Urothelium cell line (cell line): ENCODE data around the gene NR6A1.

Experiments used
- DNase-seq: peaks from one replicate; pipeline ENCODE4 v3.0.0; 2011; ENCODE audit warnings: low spot score, mixed read lengths
- FAIRE-seq: peaks from 2 replicates; lab custom pipeline; 2011; peaks lifted over from hg19 to GRCh38; lab: Jason Lieb, UNC

The NR6A1 gene

GRCh38 chr9:124797343-124798103, 26.4 kb upstream of the NR6A1 start:
- DNase-seq (no peak), FAIRE-seq (no peak)

DNA sequence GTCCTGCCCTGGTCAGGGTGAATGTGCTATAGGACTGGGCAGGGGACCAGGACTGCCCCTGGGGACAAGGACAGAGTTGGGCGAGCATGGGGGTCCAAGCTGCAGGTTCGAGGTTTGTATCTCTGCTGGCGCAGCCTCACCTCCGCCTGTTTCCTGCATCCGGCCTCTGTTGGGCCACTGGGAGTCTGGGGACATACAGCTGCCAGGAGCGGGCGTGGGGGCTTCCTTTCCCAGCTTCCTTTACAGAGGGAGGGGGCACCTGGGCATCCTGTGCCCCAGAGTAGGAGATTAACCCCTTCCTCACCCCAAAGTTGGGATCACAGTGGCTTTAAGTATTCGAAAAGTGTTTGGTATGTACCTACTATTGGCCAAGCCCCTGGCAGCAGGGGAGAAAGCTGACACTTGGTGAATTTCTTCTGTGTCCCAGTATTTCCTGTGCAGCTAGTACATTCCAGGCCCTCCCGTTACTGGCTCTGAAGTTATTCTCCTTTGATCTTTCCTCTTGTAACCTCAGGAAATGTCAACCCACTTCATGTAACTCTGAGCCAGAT, 24.8 kb upstream of the NR6A1 start:
- FAIRE-seq = no peak
- DNase-seq = no peak

- DNase-seq = no peak
- no peak for FAIRE-seq
Observed at GRCh38 chr9:124794902-124795491, 23.9 kb upstream of the NR6A1 start.

- no peak for DNase-seq
- no peak for FAIRE-seq
Observed at GRCh38 chr9:124793015-124793541, 22.0 kb upstream of the NR6A1 start.

DNA sequence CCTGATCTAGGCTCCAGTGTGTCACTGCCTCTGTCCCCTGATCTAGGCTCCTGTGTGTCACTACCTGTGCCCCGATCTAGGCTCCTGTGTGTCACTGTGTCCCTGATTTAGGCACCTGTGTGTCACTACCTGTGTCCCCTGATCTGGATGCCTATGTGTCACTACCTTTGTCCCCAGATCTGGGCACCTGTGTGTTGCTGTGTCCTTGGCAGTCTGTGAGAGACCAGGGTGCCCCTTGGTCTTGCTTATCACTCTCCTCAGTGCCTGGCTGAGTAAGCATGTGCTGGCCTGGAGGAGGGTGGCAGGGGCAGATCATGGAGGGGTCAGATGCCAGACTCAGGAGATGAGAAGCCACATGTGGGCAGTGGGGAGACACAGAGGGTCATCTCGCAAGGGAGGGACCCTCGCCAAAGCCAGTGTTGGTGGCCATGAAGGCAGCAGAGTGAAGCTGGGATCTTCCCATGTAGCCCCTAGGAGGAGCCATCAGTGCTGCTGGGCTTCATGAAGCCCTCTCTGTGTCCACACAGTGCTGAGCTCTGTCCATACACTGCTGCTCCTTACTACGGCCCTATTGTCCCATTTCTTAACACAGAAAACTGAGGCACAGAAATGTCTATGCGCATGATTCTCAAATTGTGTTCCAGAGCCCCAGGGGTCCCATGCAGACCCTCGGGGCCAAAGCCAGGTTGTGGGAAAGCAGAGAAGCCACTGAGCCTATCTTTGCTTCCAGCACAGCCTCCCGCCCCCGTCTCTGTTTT, 21.3 kb upstream of the NR6A1 start:
- DNase-seq (no peak), FAIRE-seq (no peak)

DNA sequence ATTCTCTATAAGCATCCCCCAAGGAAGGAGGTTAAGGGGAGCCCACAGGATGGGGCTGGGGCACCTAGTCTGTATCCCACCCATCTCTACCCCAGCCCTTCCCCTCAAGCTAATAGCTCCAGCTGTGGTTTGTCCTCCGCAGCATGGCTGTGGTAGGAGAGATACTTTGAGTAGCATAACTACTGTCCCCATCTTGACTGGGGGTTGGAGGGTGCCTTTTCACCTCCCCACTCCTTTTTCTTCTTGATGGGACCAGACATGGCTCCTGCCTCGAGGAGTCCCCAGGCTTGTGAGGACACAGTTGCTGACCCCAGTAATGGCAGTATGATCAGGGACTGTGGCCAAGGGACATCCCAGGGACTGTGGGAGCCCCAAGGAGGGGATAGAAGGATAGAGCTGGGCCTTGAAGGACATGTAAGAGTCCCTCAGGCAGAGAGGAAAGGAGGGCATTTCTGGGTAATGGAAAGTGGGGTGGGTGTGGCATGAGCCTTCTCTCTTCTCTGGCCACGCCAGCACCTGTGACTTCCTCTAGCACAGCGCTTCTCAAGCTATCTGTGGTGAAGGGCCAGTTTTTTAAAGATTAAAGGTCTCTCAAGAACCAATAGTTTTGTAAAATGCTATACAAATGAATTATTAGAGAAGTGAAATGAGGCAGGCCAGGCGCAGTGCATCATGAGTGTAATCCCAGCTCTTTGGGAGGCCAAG, 19.8 kb upstream of the NR6A1 start:
- DNase-seq (no peak), FAIRE-seq (no peak)

GRCh38 chr9:124790301-124790700, 19.2 kb upstream of the NR6A1 start:
- DNase-seq (no peak), FAIRE-seq (no peak)

DNA sequence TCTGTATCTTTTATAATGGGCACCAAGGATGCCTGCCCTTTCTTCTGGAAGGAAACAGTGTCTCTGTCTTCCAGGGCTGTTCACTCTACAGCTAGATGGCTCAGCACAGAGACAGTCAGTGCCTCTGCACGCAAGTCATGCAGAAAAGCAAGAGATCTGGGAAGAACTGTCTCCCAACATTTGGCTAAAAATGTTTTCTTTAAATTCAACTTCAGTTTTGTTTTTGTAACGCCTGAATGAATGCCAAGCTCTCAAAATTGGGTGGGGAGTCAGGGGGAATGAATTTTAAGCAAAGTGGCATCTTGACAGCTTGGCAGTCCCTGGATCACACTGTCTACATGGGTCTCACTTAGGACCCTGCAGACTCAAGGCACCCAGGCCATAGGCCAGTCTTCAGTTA, 18.4 kb upstream of the NR6A1 start:
- DNase-seq (no peak), FAIRE-seq (no peak)

GRCh38 chr9:124788542-124789217, 17.6 kb upstream of the NR6A1 start:
- FAIRE-seq (no peak), DNase-seq (no peak)

DNA sequence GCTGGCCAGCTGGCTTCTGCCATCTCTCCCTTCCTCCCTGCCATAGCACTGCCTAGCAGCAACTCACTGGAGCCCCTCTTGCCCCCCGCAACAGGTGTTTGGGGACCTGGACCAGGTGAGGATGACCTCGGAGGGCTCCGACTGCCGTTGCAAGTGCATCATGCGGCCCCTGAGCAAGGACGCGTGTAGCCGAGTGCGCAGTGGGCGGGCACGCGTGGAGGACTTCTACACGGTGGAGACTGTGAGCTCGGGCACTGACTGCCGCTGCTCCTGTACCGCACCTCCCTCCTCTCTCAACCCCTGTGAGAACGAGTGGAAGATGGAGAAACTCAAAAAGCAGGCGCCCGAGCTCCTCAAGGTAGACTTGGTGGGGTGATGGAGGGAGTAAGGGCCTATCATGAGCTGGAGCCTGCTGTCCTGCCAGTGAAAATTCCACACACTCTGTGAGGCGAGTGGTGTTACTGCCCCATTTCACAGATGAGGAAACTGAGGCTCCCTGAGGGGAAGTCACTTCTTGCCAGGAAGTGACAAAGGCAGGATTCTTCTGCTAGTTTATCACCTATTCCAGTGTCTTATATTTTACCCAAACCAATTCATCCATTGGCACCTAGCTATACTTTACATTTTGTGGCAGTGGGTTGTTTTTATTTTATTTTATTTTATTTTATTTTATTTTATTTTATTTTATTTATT, 15.9 kb upstream of the NR6A1 start:
- no peak for FAIRE-seq

DNA sequence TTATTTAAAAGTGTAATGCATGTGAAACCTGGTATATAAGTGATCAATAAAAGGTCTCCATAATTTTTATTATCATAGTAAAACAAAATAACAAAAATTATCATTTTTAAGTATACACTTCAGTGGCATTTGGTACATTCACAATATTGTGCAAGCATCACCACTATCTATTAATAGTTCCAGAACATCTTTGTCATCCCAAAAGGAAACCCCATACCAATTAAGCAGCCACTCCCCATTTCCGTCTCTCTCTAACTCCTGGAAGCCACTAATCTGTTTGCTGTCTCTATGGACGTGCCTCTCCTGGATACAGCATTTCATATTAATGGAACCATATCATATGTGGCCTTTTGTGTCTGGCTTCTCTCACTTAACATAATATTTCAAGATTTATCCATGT, 13.4 kb upstream of the NR6A1 start:
- FAIRE-seq (no peak), DNase-seq (no peak)

More for the DNA sequence above, 15.9 kb upstream of the NR6A1 start:
- no peak for DNase-seq

- no peak for DNase-seq
- no peak for FAIRE-seq
Observed at GRCh38 chr9:124783830-124784229, 12.7 kb upstream of the NR6A1 start.

- no peak for FAIRE-seq
- DNase-seq = no peak
Observed at GRCh38 chr9:124782661-124783574, 11.8 kb upstream of the NR6A1 start.

DNA sequence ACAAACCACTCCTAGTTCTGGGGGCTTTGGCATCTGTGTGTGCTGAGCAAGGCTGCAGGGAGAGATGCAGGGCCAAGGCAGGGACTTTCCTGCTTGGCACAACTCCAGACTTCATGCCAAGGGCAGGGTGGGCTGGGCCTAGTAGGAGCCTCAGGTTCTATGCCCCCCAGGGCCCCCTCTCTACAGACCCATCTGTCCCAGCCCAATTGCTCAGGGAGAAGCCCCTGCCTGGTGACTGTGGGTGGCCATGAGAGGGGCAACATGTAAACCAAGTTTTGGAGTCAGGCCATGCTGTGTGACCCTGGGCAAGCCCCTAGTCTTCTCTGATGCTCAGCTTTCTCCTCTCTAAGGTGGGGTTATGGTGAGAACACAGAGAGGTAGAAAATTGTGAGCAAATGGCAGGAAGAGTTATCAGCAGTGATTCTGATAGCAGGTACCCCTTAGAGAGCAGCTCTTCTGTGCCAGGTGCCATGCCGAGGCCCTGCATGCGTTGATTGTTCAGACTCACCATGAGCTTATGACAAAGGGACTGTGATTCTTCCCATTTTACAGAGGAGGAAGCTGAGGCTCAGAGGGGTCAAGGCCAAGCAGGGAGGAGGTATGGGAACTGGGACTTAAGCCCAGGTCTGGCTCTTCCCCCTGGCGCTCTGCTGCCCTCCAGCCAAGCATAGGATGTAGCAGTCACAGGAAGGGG, 11.0 kb upstream of the NR6A1 start:
- FAIRE-seq = no peak
- no peak for DNase-seq

- DNase-seq (no peak), FAIRE-seq (no peak)
Observed at GRCh38 chr9:124780757-124781151, 9.6 kb upstream of the NR6A1 start.

- DNase-seq = no peak
- no peak for FAIRE-seq
Observed at GRCh38 chr9:124780060-124780756, 9.1 kb upstream of the NR6A1 start.

GRCh38 chr9:124779368-124780059, 8.4 kb upstream of the NR6A1 start:
- FAIRE-seq = no peak
- DNase-seq = peak; percentile 78
